Calu3 (cell line): Measurements from ENCODE around the gene CCDC28B. TPM values are rescaled to one million over a fixed set of nuclear protein-coding genes. Genes with fewer than 3 reads are reported as not detected.

ENCODE experiments used
- BruUV-seq: library from RNA; stranded (reverse); fragments of 400-500 nt; replicated peaks from 2 replicates; lab custom pipeline; 2021; lab: Mats Ljungman, UMichigan
- CTCF ChIA-PET: fragments of 300-600 bp; sonication (Branson Sonifier 250); formaldehyde crosslinking; loops from one replicate; lab custom pipeline; 2022; ENCODE audit warnings: antibody characterized with exemption; lab: Charles Lee
- DNase-seq: peaks from one replicate; pipeline ENCODE4 v3.0.0; 2022
- H3K27ac Mint-ChIP-seq: one replicate; pipeline ENCODE4 v1.8.0; 2022; ENCODE audit warnings: mixed read lengths; ENCODE audit not compliant: unreplicated experiment
- H3K27me3 Mint-ChIP-seq: one replicate; pipeline ENCODE4 v1.8.0; 2022; ENCODE audit warnings: mixed read lengths; ENCODE audit not compliant: unreplicated experiment
- H3K36me3 Mint-ChIP-seq: one replicate; pipeline ENCODE4 v1.8.0; 2022; ENCODE audit warnings: mild to moderate bottlenecking, moderate library complexity, mixed read lengths; ENCODE audit not compliant: insufficient read depth, unreplicated experiment
- H3K4me1 Mint-ChIP-seq: one replicate; pipeline ENCODE4 v1.8.0; 2022; ENCODE audit warnings: mild to moderate bottlenecking, low read depth, mixed read lengths; ENCODE audit not compliant: unreplicated experiment
- H3K4me3 Mint-ChIP-seq: one replicate; pipeline ENCODE4 v1.8.0; 2022; ENCODE audit warnings: mild to moderate bottlenecking, low read depth, moderate library complexity, mixed read lengths; ENCODE audit not compliant: unreplicated experiment
- H3K9me3 Mint-ChIP-seq: one replicate; pipeline ENCODE4 v1.8.0; 2022; ENCODE audit warnings: low read depth, mixed read lengths; ENCODE audit not compliant: unreplicated experiment
- CTCF ChIP-seq: fragments of 200-600 bp; IDR thresholded peaks from one replicate; pipeline ENCODE4 v1.8.0; 2022; ENCODE audit warnings: antibody characterized with exemption; ENCODE audit not compliant: unreplicated experiment
- intact Hi-C: fragments of 100-400 bp; cut with micrococcal nuclease; formaldehyde crosslinking; loops from one replicate; pipeline ENCODE4 v1.10.0; 2022; ENCODE audit not compliant: unreplicated experiment
- total RNA-seq: library from RNA; stranded (reverse); gene quantifications from 2 replicates; pipeline ENCODE4 v1.2.3, GENCODE V29; 2022

The CCDC28B gene
- total RNA-seq, 1 experiment from 2014 or later, result 8.2 TPM

GRCh38 chr1:32241001-32241763 lies 40.8 kb downstream of the CCDC28B start:
- Mint-ChIP-seq H3K4me3 (peak overlapping the region; percentile 88), H3K4me1 (no peaks in the 10 kb centered on the region), H3K9me3 (no peaks in the 10 kb centered on the region), H3K27me3 (no peaks in the 10 kb centered on the region), H3K36me3 (peaks cover 14% of the 10 kb centered on the region), H3K27ac (peak overlapping the region; percentile 64)
- intact Hi-C loops, result loop anchor here (5.0 to 10.0 kb wide), 2 partner anchors 54 to 76 kb away; partner anchors contain the start of gene HDAC1
- DNase-seq, result peak; percentile 64
- TF ChIP-seq CTCF, result no peak
- BruUV-seq, result no TSS peak
- CTCF ChIA-PET, result interaction anchor here (0.6 to 1.9 kb wide), 10 partner anchors 9 to 1895 kb away, joined by 3 to 15 read pairs (median 4); no protein-coding TSS in a partner anchor

GRCh38 chr1:32242341-32242851 lies 42.0 kb downstream of the CCDC28B start:
- no TSS peak for BruUV-seq

GRCh38 chr1:32246888-32247273 lies 46.5 kb downstream of the CCDC28B start, which contains the start of gene FAM167B:
FAM167B (plus strand) TSS chr1:32247222; CDS start chr1:32247422, 200 bp downstream.
- Mint-ChIP-seq H3K27ac (no peak within 1 kb of the TSS), H3K4me3 (no peak within 1 kb of the TSS), H3K4me1 (peaks cover 9% of the 10 kb centered on the region), H3K27me3 (no peaks in the 10 kb centered on the region), H3K9me3 (no peaks in the 10 kb centered on the region), H3K36me3 (no peaks in the 10 kb centered on the region)
- TF ChIP-seq CTCF, result no peak
- DNase-seq, result no peak
- CTCF ChIA-PET, result interaction anchor here (0.5 kb wide), 1 partner anchor 20 kb away, joined by 3 read pairs; no protein-coding TSS in a partner anchor
- BruUV-seq, result no TSS peak
- intact Hi-C loops, result loop anchor here (10.0 kb wide), 1 partner anchor 48 kb away; the partner anchor contains the start of gene HDAC1

More at GRCh38 chr1:32242341-32242851, 42.0 kb downstream of the CCDC28B start:
- peaks cover 14% of the 10 kb centered on the region for H3K36me3 Mint-ChIP-seq
- H3K27ac Mint-ChIP-seq, result no peak overlapping the region
- no peak for TF ChIP-seq CTCF
- H3K27me3 Mint-ChIP-seq, result no peaks in the 10 kb centered on the region
- no peak for DNase-seq
- CTCF ChIA-PET, result interaction anchor here (1.2 kb wide), 1 partner anchor 20 kb away, joined by 3 read pairs; no protein-coding TSS in a partner anchor
- no peak overlapping the region for H3K4me3 Mint-ChIP-seq
- no peaks in the 10 kb centered on the region for H3K9me3 Mint-ChIP-seq
- no peaks in the 10 kb centered on the region for H3K4me1 Mint-ChIP-seq
- intact Hi-C loops, result loop anchor here (5.0 to 10.0 kb wide), 2 partner anchors 52 to 75 kb away; partner anchors contain the start of gene HDAC1

- no TSS peak for BruUV-seq
- H3K36me3 Mint-ChIP-seq, result no peaks in the 10 kb centered on the region
- TF ChIP-seq CTCF, result no peak
- CTCF ChIA-PET, result no interaction called here
- H3K27me3 Mint-ChIP-seq, result no peaks in the 10 kb centered on the region
- H3K4me3 Mint-ChIP-seq, result no peak overlapping the region
- intact Hi-C loops, result loop anchor here (10.0 kb wide), 1 partner anchor 47 kb away; the partner anchor contains the start of gene HDAC1
- H3K4me1 Mint-ChIP-seq, result peaks cover 9% of the 10 kb centered on the region
- no peaks in the 10 kb centered on the region for H3K9me3 Mint-ChIP-seq
- DNase-seq, result no peak
- no peak overlapping the region for H3K27ac Mint-ChIP-seq
These were observed 47.1 kb downstream of the CCDC28B start for GRCh38 chr1:32247452-32247851.
